IMR-90 (cell line): ENCODE results near the gene ADISSP. TPM values are rescaled to one million over a fixed set of nuclear protein-coding genes. Genes with fewer than 3 reads are reported as not detected.

Experiments
- ATAC-seq: fragments of 200-7000 bp; cut with Tn5 transposase; 2 replicates; pipeline ENCODE4 v1.9.1; 2020; ENCODE audit warnings: low read depth, mild to moderate bottlenecking, moderate library complexity
- BruUV-seq: library from RNA; stranded (reverse); fragments of 400-500 nt; replicated peaks from 2 replicates; lab custom pipeline; 2021; lab: Mats Ljungman, UMichigan
- CTCF ChIA-PET: fragments of 300-600 bp; formaldehyde crosslinking; extraction: SDS; loops from one replicate; lab custom pipeline; 2021; ENCODE audit warnings: antibody characterized with exemption; lab: Yijun Ruan, JAX
- POLR2A ChIA-PET: fragments of 300-600 bp; sonication (Branson Sonifier 250); formaldehyde crosslinking; loops from one replicate; lab custom pipeline; 2022; ENCODE audit warnings: antibody characterized with exemption; ENCODE audit not compliant: unreplicated experiment; lab: Charles Lee
- DNase-seq: peaks from one replicate; pipeline ENCODE4 v3.0.0; 2013
- H2AFZ ChIP-seq: replicated peaks from 2 replicates; pipeline ENCODE3; 2013; ENCODE audit warnings: low read length, mild to moderate bottlenecking; ENCODE audit not compliant: poor library complexity
- H2AK5ac ChIP-seq: 2 replicates; pipeline ENCODE4 v1.6.1; 2013; ENCODE audit warnings: low read depth, low read length, inconsistent platforms
- H2AK9ac ChIP-seq: replicated peaks from 2 replicates; pipeline ENCODE3; 2013; ENCODE audit warnings: mild to moderate bottlenecking, low read depth, low read length, moderate library complexity; ENCODE audit not compliant: poor library complexity
- H2BK120ac ChIP-seq: 2 replicates; pipeline ENCODE4 v1.6.1; 2013; ENCODE audit warnings: low read depth, low read length, inconsistent platforms
- H2BK15ac ChIP-seq: 3 replicates; pipeline ENCODE4 v1.6.1; 2013; ENCODE audit warnings: low read depth, low read length, inconsistent platforms
- H2BK20ac ChIP-seq: 2 replicates; pipeline ENCODE4 v1.6.1; 2013; ENCODE audit warnings: low read depth, mild to moderate bottlenecking, inconsistent platforms, low read length, moderate library complexity
- H2BK5ac ChIP-seq: 2 replicates; pipeline ENCODE4 v1.6.1; 2013; ENCODE audit warnings: mild to moderate bottlenecking, low read depth, low read length, inconsistent platforms; ENCODE audit not compliant: poor library complexity, severe bottlenecking
- H3K14ac ChIP-seq: replicated peaks from 2 replicates; pipeline ENCODE4 v1.6.1; 2013; ENCODE audit warnings: low read depth, low read length, inconsistent platforms
- H3K18ac ChIP-seq: 2 replicates; pipeline ENCODE4 v1.6.1; 2013; ENCODE audit warnings: low read depth, low read length, control low read depth
- H3K23ac ChIP-seq: 2 replicates; pipeline ENCODE4 v1.6.1; 2013; ENCODE audit warnings: low read depth, low read length, inconsistent platforms
- H3K27ac ChIP-seq: 2 replicates; pipeline ENCODE4 v1.5.1; 2013; ENCODE audit warnings: mild to moderate bottlenecking, control low read depth, low read length; ENCODE audit not compliant: insufficient read depth
- H3K27me3 ChIP-seq: 2 replicates; pipeline ENCODE4 v1.6.1; 2013; ENCODE audit warnings: low read length; ENCODE audit not compliant: control insufficient read depth, insufficient read depth
- H3K36me3 ChIP-seq: 2 replicates; pipeline ENCODE4 v1.6.1; 2013; ENCODE audit warnings: low read length, mixed read lengths; ENCODE audit not compliant: control insufficient read depth, insufficient read depth
- H3K4ac ChIP-seq: 2 replicates; pipeline ENCODE4 v1.6.1; 2013; ENCODE audit warnings: low read depth, low read length, inconsistent platforms
- H3K4me1 ChIP-seq: 2 replicates; pipeline ENCODE4 v1.6.1; 2013; ENCODE audit warnings: low read length, mixed read lengths; ENCODE audit not compliant: control insufficient read depth, insufficient read depth
- H3K4me2 ChIP-seq: 2 replicates; pipeline ENCODE4 v1.6.1; 2013; ENCODE audit warnings: low read depth, mild to moderate bottlenecking, control low read depth, low read length, moderate library complexity
- H3K4me3 ChIP-seq: 2 replicates; pipeline ENCODE4 v1.5.1; 2013; ENCODE audit warnings: low read depth, mild to moderate bottlenecking, control low read depth, low read length, moderate library complexity; ENCODE audit not compliant: insufficient read depth
- H3K56ac ChIP-seq: 2 replicates; pipeline ENCODE4 v1.6.1; 2013; ENCODE audit warnings: low read length, inconsistent platforms; ENCODE audit not compliant: insufficient read depth; ENCODE audit errors: extremely low read depth
- H3K79me1 ChIP-seq, 2 experiments: 2 replicates each; pipeline ENCODE4 v1.6.1; 2013; ENCODE audit warnings: low read length in 2 of 2, inconsistent platforms in 1 of 2, low read depth in 1 of 2
- H3K9ac ChIP-seq: 2 replicates; pipeline ENCODE4 v1.6.1; 2013; ENCODE audit warnings: low read depth, low read length, control low read depth
- H3K9me1 ChIP-seq: 2 replicates; pipeline ENCODE4 v1.6.1; 2013; ENCODE audit warnings: low read length, inconsistent platforms; ENCODE audit not compliant: insufficient read depth
- H3K9me3 ChIP-seq: 2 replicates; pipeline ENCODE4 v1.6.1; 2013; ENCODE audit warnings: low read length; ENCODE audit not compliant: control insufficient read depth, insufficient read depth
- H4K20me1 ChIP-seq: 2 replicates; pipeline ENCODE4 v1.6.1; 2013; ENCODE audit warnings: low read length, inconsistent platforms; ENCODE audit not compliant: insufficient read depth
- H4K5ac ChIP-seq: 2 replicates; pipeline ENCODE4 v1.6.1; 2013; ENCODE audit warnings: mild to moderate bottlenecking, low read depth, low read length, control low read depth
- H4K8ac ChIP-seq, 2 experiments: 2 replicates each; pipeline ENCODE4 v1.6.1; 2013; ENCODE audit warnings: low read depth in 2 of 2, low read length in 2 of 2, control low read depth in 1 of 2, inconsistent platforms in 1 of 2
- H4K91ac ChIP-seq: 2 replicates; pipeline ENCODE4 v1.6.1; 2013; ENCODE audit warnings: low read depth, low read length, inconsistent platforms; ENCODE audit not compliant: insufficient read depth
- CHD1 ChIP-seq: IDR thresholded peaks from 2 replicates; pipeline ENCODE4 v1.6.1; 2012; ENCODE audit warnings: low read depth, low read length, improper control_type of control experiment
- NFE2L2 ChIP-seq: fragments of 150-350 bp; IDR thresholded peaks from 2 replicates; pipeline ENCODE4 v1.6.1; 2016; ENCODE audit warnings: low read depth, mild to moderate bottlenecking, low read length
- RFX5 ChIP-seq: IDR thresholded peaks from 2 replicates; pipeline ENCODE4 v1.8.0; 2012; ENCODE audit warnings: low read depth, mild to moderate bottlenecking, low read length, moderate library complexity
- WGBS, 2 experiments: methylation state at CpG; one replicate each; pipeline versions ENCODE4 v1.1.5 to v1.1.7; 2013; ENCODE audit warnings: missing lambda C conversion rate in 2 of 2; ENCODE audit not compliant: insufficient read length in 1 of 2; ENCODE audit errors: extremely low coverage in 2 of 2; 5-methylcytosine and 5-hydroxymethylcytosine counted together
- dilution Hi-C: fragments of 300-500 bp; cut with HindIII; formaldehyde crosslinking; loops from one replicate; pipeline ENCODE4 v1.14.3; 2018; ENCODE audit warnings: low sequenced_read_pairs; ENCODE audit not compliant: unreplicated experiment
- in situ Hi-C: fragments of 300-500 bp; cut with MboI; formaldehyde crosslinking; loops from 3 replicates; pipeline ENCODE4 v1.14.3; 2019; ENCODE audit warnings: low sequenced_read_pairs, inconsistent platforms, mixed read lengths
- intact Hi-C: fragments of 100-400 bp; cut with micrococcal nuclease; formaldehyde crosslinking; loops from 2 replicates; pipeline ENCODE4 v1.10.0; 2022
- polyA plus RNA-seq, 3 experiments: library from polyadenylated mRNA; depleted of rRNA; stranded (reverse); fragments of >200 nt; gene quantifications; 2 replicates each; pipeline ENCODE4 v1.2.3, GENCODE V29; 2012; ENCODE audit warnings: low replicate concordance in 1 of 3
- total RNA-seq: library from RNA; depleted of rRNA; stranded (reverse); fragments of >200 nt; gene quantifications from 2 replicates; pipeline ENCODE4 v1.2.3, GENCODE V29; 2012; rRNA removed
- TF ChIP-seq, protein P1 (sequence below): fragments of 150-350 bp; IDR thresholded peaks from 2 replicates; pipeline ENCODE4 v1.6.1; 2016; ENCODE audit warnings: low read depth, mild to moderate bottlenecking, low read length, moderate library complexity, borderline replicate concordance
- TF ChIP-seq, protein P2 (sequence below): conservative IDR thresholded peaks from 2 replicates; pipeline ENCODE4 v1.5.1; 2012; ENCODE audit warnings: mild to moderate bottlenecking, low read depth, low read length, improper control_type of control experiment

The ADISSP gene
- total and polyA plus RNA-seq, 2 of the 4 experiments (the other 2 are of a cell fraction) = 31.9 to 58.2 TPM

DNA sequence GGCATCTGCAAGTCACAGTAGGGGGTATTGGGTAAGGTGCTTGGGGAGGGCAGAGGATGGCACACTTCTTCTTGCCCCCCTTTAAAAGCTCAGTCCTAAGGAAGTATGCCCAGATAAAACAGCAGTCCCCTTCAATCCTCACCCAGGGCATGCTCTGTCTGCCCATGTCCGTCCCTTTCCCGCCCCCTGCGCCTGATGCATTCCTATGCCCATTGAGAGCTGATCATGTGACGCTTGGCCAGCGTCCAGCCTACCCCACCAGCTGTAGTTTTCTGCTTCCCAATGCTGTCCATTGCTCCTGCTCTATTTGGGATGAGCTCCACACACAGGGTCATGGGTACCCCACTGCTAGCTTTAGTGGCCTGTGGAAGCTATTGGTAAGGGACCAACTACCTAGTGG, 63.5 kb downstream of the ADISSP start:
- Histone ChIP-seq H3K18ac (no peak overlapping the region), H4K8ac (no peak overlapping the region), H3K4me2 (no peak overlapping the region), H2BK120ac (no peak overlapping the region), H3K27me3 (peaks cover 38% of the 10 kb centered on the region), H3K79me1 (no peaks in the 10 kb centered on the region), H3K36me3 (no peaks in the 10 kb centered on the region), H3K9me3 (peaks cover 2% of the 10 kb centered on the region; the same call in 1 of the 2 replicates), H4K91ac (no peak overlapping the region), H3K4me3 (no peak overlapping the region), H3K9me1 (no peaks in the 10 kb centered on the region), H2AK5ac (no peak overlapping the region), H2AFZ (peak overlapping the region; percentile 63), H3K27ac (no peak overlapping the region), H3K23ac (no peak overlapping the region), H4K20me1 (no peaks in the 10 kb centered on the region), H3K9ac (no peak overlapping the region), H3K56ac (no peak overlapping the region), H2AK9ac (no peak overlapping the region), H2BK20ac (no peak overlapping the region), H2BK15ac (no peak overlapping the region), H4K5ac (no peak overlapping the region), H3K4ac (no peak overlapping the region), H3K14ac (no peak overlapping the region), H2BK5ac (no peak overlapping the region), H3K4me1 (no peaks in the 10 kb centered on the region)
- intact Hi-C loops = no loop called here
- WGBS, 2 experiments = no CpG with 5 or more reads among the region's 5 CpGs
- ATAC-seq (no peak), DNase-seq (no peak)
- ChIA-PET CTCF (no interaction called here), POLR2A (no interaction called here)
- dilution Hi-C loops = no loop called here
- in situ Hi-C loops = no loop called here
- TF ChIP-seq CHD1 = no peak
- TF ChIP-seq, protein P1, sequence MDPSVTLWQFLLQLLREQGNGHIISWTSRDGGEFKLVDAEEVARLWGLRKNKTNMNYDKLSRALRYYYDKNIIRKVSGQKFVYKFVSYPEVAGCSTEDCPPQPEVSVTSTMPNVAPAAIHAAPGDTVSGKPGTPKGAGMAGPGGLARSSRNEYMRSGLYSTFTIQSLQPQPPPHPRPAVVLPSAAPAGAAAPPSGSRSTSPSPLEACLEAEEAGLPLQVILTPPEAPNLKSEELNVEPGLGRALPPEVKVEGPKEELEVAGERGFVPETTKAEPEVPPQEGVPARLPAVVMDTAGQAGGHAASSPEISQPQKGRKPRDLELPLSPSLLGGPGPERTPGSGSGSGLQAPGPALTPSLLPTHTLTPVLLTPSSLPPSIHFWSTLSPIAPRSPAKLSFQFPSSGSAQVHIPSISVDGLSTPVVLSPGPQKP = no peak
- TF ChIP-seq RFX5 = no peak
- TF ChIP-seq, protein P2, sequence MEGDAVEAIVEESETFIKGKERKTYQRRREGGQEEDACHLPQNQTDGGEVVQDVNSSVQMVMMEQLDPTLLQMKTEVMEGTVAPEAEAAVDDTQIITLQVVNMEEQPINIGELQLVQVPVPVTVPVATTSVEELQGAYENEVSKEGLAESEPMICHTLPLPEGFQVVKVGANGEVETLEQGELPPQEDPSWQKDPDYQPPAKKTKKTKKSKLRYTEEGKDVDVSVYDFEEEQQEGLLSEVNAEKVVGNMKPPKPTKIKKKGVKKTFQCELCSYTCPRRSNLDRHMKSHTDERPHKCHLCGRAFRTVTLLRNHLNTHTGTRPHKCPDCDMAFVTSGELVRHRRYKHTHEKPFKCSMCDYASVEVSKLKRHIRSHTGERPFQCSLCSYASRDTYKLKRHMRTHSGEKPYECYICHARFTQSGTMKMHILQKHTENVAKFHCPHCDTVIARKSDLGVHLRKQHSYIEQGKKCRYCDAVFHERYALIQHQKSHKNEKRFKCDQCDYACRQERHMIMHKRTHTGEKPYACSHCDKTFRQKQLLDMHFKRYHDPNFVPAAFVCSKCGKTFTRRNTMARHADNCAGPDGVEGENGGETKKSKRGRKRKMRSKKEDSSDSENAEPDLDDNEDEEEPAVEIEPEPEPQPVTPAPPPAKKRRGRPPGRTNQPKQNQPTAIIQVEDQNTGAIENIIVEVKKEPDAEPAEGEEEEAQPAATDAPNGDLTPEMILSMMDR = no peak
- TF ChIP-seq NFE2L2 = no peak
- BruUV-seq = no TSS peak

Other genes starting within 250 kb of the ADISSP start
- not detected in 2 replicates for gene GFRA4, start 104.4 kb downstream of the ADISSP start, total RNA-seq
- gene GFRA4, start 104.4 kb downstream of the ADISSP start, polyA plus RNA-seq (2012; rRNA removed) = not detected in 2 replicates
- under 0.01 and 0.18 TPM in 2 replicates for gene ADAM33, start 85.7 kb downstream of the ADISSP start, total RNA-seq
- gene ADAM33, start 85.7 kb downstream of the ADISSP start, polyA plus RNA-seq (2012; rRNA removed) = 1.6 and 1.7 TPM in 2 replicates
- not detected in 2 replicates for gene SIGLEC1, start 55.2 kb downstream of the ADISSP start, total RNA-seq
- gene SIGLEC1, start 55.2 kb downstream of the ADISSP start, polyA plus RNA-seq (2012; rRNA removed) = not detected in 2 replicates
- gene HSPA12B, start 35.1 kb downstream of the ADISSP start, total RNA-seq = not detected in 2 replicates
- gene HSPA12B, start 35.1 kb downstream of the ADISSP start, polyA plus RNA-seq (2012; rRNA removed) = not detected in 2 replicates
- gene SPEF1, start 13.7 kb upstream of the ADISSP start, total RNA-seq = under 0.01 TPM in 1 of 2 replicates, not detected in the other
- 0.15 and 0.26 TPM in 2 replicates for gene SPEF1, start 13.7 kb upstream of the ADISSP start, polyA plus RNA-seq (2012; rRNA removed)
- 59.1 and 72.2 TPM in 2 replicates for gene CENPB, start 19.0 kb upstream of the ADISSP start, total RNA-seq
- gene CENPB, start 19.0 kb upstream of the ADISSP start, polyA plus RNA-seq (2012; rRNA removed) = 45.7 and 49.3 TPM in 2 replicates
- gene CDC25B, start 28.6 kb upstream of the ADISSP start, total RNA-seq = 14.5 and 14.7 TPM in 2 replicates
- 50.5 and 59.8 TPM in 2 replicates for gene CDC25B, start 28.6 kb upstream of the ADISSP start, polyA plus RNA-seq (2012; rRNA removed)
- gene AP5S1, start 52.8 kb upstream of the ADISSP start, total RNA-seq = 11.4 and 11.7 TPM in 2 replicates
- gene AP5S1, start 52.8 kb upstream of the ADISSP start, polyA plus RNA-seq (2012; rRNA removed) = 10.1 and 12.5 TPM in 2 replicates
- 10.3 and 10.4 TPM in 2 replicates for gene MAVS, start 79.1 kb upstream of the ADISSP start, total RNA-seq
- gene MAVS, start 79.1 kb upstream of the ADISSP start, polyA plus RNA-seq (2012; rRNA removed) = 15.5 and 15.6 TPM in 2 replicates
- gene PANK2, start 121.6 kb upstream of the ADISSP start, total RNA-seq = 28.1 and 47.8 TPM in 2 replicates
- gene PANK2, start 121.6 kb upstream of the ADISSP start, polyA plus RNA-seq (2012; rRNA removed) = 15.8 and 17.7 TPM in 2 replicates
- 11.3 and 12.5 TPM in 2 replicates for gene RNF24, start 247.8 kb upstream of the ADISSP start, total RNA-seq
- 9.1 and 11.3 TPM in 2 replicates for gene RNF24, start 247.8 kb upstream of the ADISSP start, polyA plus RNA-seq (2012; rRNA removed)